PC-3 (cell line): ENCODE measurements around the gene DHRS7C.

ENCODE experiments used
- CTCF ChIP-seq: fragments of 300-600 bp; sonication (generic); conservative IDR thresholded peaks from 2 replicates; pipeline ENCODE4 v1.5.1; 2017; ENCODE audit warnings: antibody characterized with exemption, low read depth, mild to moderate bottlenecking, low read length
- EZH2 ChIP-seq: fragments of 300-600 bp; sonication (generic); IDR thresholded peaks from one replicate; pipeline ENCODE4 v1.6.1; 2017; ENCODE audit warnings: antibody characterized with exemption, mild to moderate bottlenecking, low read length; ENCODE audit not compliant: unreplicated experiment
- EZH2phosphoT487 ChIP-seq: fragments of 300-600 bp; sonication (generic); IDR thresholded peaks from 2 replicates; pipeline ENCODE4 v1.6.1; 2018; ENCODE audit warnings: mild to moderate bottlenecking, antibody characterized with exemption, low read length, borderline replicate concordance

GRCh38 chr17:9811537-9811936, 20.1 kb upstream of the DHRS7C start:
- TF ChIP-seq EZH2 (no peak), CTCF (no peak), EZH2phosphoT487 (no peak)
